Embryonic facial prominence (tissue), 1 donor: ENCODE results near the gene CYTH4.
"Not testable (repeated sequence)": the region's sequence is repeated elsewhere in the genome, so short reads cannot be mapped to it uniquely, and the experiment has no call there.

Experiments
- DNase-seq: peaks from one replicate; pipeline ENCODE4 v3.0.0-alpha.2; 2016; ENCODE audit errors: extremely low spot score

CYTH4 gene

DNA sequence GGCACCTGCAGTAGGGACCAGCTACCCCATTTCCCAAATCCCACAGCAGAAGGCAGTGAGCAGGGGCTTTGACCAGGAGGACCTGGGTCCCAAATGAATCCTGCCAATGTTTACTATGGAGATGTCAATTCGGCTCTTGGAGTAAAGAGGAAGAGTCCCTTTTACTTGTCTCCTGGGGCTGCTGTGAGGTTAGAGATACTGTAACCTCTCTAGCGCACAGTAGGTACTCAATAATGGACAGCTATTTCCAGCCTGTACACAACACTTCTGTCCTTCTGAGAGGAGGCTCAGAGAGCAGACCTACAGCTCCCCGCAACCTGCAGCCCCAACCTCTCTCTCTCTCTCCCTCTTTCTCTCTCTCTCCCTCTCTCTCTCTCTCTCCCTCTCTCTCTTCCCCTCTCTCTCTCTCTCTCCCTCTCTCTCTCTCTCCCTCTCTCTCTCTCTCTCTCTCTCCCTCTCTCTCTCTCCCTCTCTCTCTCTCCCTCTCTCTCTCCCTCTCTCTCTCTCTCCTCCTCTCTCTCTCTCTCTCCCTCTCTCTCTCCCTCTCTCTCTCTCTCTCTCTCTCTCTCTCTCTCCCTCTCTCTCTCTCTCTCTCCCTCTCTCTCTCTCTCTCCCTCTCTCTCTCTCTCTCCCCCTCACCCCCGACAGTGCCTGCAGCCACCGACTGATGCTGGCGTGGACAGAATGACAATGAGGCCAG, 46.4 kb downstream of the CYTH4 start:
- not testable (repeated sequence) for DNase-seq

DNA sequence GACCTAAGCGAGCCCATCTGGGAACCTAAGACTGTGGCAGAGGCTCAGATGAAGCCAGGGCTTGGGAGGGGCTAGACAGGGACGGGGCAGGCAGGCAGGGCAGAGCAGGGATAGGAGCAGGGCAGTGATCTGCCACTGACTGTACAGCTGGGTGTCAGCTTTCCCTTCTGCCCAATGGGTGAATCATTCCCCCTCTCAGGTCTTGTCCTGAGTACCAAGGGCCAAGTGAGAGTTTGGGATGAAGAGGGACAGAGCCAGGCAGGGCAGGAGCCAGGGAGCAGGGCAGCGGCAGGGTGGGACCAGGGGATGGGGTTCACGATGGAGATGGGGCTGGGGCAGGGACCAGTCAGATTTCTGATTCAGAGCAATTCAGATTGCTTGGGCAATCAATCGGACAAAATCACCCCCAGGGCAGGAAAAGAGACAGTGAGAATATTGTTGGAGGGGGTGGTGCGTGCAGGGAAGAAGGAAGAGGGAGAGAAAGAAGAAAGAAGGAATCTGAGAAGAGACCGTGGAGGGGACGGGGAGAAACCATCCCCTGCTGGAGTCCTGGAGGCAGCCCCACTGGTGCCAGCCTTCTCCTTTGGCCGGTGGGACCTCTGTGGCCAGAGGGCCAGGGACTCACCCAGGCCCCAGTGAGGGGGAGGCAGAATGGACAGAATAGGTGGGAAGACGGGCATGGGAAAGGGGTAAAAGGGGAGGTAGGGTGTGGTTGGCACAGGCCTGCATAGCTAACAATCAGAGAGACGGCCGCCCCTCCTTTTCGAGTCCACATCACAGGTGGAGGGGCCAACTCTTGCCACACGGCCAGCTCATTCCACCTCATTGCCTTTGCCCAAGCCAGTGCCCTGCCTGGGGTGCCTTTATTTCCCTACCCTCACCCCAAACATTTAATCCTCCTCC, 47.2 kb downstream of the CYTH4 start:
- no peak for DNase-seq

DNA sequence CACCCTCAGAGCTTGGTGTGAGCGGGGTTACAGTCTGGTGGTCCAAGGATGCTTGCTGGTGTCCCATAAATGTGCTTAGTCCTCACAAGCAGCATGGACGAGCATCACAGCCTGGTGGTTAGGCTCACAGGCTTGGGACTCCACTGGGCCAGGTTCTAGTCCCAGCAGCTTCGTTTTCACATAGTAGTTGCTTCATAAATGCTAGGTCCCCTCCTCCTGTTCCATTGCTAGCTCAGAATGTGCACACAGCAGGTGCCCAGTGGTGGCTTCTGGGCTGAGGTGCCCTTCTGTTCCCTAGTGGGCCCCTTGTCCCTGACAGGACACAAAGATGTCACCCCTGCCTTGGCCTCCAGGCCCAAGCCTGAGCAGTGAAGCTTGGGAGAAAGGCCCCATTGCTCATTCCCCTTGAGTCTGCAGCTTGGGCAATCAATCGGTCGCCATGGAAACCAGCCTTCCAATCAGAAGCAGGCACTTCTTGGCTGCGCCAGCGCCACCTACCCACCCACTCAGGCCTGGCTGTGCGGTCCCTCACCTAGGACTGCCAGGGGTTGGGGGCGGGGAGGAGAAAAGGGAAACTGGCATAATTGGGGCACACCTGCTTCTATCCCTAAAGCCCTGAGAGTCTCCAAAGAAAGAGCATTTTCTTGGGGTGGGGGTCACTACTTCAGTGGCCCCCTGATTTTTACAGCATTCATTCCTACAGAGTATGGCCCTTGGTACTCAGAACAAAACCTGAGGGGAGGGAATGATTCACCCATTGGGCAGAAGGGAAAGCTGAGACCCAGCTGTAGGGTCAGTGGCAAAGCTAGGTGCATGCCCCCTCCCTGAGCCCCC, 48.1 kb downstream of the CYTH4 start:
- no peak for DNase-seq

DNA sequence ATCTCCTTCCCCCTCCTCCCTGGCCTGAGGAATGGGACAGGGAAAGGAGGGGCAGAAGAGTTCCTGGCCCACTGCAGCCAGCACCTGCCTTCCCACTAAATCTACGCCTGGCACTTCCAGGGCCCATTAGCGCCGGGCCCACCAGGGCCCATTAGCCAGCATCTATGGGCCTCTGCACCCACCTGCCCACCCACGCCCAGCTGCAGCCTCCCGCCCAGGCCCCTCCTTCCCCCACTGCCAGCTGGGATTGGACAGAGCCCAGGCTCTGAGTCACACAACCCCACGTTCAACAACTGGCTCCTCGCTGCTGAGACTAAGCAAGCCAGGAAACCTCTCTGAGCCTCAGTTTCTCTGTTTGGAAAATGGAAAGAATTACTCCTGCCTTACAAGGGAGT, 48.7 kb downstream of the CYTH4 start:
- no peak for DNase-seq

DNA sequence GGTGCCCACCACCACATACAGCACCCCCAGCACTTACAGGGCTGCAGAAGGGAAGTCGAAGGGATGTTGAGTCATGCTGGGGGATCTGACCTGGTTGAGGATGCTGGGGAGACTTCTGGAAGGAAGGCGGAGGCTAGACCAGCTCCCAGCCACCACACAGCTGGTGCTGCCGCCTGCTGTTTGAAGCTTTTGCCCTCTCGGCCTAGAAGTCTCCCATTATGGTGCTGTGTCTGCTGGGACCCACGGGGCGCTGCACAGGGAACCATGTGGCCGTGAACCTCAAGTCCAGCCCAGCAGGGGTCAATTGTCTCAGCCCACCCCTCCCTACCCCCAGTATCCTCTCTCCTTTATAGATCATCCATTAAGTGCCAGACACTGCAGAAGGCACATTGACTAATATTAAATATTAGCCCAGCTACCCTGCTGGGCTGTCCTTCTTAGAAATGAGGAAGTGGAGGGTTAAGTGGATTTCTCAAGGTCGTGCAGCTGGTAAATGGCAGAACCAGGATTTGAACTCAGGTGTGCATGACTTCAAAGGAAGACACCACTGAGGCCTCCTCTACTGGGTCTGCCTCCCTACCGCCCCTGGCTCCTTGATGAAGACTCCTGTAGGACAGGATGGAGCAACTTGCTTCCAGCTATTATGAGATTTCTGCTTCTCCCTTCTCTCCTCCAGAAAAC, 49.7 kb downstream of the CYTH4 start:
- no peak for DNase-seq

DNA sequence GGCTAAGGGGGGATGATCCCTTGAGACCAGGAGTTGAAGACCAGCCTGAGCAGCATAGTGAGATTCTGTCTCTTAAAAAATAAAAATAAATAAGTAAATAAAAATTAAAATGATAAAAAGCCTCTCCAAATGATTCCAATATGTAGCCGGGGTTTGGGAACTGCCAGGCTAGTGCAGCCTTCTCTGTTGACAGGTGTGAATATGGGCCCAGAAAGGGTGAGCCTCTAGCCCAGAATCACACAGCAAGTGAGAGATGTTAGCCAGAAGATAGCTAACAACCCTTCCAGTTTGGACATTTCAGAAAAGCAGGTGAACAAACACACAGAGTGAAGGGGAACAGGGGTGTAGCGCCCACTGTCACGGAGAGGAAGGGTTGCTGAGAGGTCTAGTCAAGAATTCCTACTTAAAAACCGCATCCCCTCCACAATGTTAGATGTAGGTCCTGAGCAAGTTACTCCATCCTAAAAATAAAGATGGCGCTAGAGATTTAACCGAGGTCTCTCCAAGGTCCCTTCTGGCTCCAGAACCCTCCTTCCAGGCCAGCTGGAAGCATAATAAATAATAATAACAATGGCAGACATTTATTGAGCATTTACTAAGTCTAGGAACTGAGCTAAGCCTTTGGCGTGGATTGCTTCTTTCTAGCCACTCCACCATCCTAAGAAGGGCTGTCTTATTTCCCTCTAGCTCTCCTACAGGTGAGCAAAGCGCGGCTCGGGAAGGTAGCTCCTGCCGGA, 51.6 kb downstream of the CYTH4 start:
- no peak for DNase-seq

DNA sequence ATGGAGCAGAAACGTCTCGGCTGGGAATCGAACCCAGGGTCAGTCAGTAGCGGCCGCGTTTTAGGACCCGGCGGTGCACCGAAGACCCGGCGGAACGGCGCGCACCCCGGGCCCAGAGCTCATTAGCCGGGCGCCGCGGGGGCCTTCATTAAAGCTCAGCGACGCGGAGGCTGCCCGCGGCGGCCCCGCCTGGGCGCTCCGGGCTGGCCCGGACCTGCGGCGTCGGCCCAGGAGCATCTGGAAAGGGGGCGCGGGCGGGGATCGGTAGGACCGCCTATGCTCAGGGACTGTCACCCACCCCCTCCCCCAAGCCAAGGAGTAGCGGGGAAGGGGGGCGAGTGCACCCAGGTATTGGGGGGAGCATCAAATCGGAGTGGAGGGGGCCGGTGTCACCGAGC, 52.2 kb downstream of the CYTH4 start:
- no peak for DNase-seq

DNA sequence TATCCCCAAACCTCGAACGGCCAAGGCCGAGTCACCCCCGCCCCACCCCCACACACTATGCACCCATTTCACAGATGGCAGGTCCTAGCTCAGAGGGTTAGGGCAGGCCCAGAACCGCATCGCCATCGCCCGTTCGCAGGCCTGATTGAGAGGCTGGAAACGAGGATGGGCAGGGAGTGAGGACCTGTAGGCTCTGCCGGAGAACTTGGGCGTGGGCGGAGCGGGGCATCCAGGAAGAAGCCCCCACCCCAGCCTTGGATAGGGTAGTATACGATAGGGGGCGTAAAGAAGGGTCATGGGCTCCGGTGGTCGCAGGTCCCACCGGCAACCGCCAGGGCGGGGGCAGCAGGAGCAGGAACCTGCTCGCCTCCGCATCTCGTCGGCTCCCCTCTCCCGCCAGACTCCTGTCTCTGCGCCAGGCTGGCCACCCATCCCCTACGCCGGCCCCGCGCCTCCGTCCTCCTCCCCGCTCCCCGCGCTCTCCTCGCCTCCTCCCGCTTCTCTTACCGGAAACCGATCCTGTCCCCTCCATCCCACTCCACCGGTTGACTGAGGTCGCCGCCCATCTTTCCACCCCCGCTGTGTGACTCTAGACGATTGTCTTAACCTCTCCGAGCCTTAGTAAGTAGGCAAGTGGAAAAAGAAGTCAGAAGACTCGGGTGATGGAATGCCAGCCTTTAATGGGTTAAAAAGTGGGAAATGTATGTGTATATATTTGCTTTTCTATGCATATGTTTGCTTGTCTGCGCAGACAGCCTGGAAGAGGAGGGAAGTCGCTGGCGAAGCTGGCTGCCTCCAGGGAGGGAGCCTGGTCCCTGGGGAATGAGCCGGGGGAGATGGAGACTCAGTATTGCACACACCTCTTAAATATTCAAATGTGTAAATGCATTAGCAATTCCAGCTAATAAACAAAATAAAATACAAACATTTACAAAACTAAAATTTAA, 52.8 kb downstream of the CYTH4 start:
- no peak for DNase-seq

DNA sequence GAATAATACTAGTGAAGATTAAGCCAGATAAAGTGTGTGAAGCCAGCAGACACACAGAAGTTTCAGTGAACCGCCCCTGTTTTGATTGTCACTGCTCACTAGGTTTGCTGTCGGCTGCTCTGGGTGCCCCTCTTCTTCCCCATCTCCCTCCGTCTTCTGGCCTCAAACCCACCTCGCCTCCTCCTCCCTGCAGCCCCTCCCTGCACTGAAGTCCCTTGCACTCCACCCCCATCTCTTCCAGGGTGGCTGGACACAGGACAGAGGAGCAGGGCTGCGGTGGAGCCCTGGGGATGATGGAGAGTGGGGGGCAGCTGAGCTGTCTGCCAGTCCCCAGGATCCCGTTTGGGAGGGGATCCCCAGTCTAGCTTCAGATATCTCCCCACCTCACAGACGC, 53.5 kb downstream of the CYTH4 start:
- no peak for DNase-seq

DNA sequence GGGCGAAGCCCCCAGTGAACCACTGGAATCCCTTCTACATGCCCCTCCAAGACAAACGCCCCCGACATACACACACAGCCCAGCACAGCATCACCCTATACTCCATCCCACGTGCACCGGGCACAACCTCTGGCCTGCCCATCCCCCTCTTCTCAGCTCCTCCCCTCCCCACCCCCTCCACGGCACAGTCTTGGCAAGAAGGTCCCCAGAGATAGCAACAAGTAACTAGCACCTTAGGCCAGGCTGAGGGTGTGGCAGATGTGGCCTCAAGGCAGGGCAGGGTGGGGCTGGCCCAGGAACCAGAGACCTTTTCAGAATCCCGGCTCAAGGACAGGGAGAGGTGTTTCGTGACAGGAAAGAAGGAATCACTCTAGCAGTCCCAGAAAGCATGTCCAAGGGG, 54.3 kb downstream of the CYTH4 start:
- no peak for DNase-seq

DNA sequence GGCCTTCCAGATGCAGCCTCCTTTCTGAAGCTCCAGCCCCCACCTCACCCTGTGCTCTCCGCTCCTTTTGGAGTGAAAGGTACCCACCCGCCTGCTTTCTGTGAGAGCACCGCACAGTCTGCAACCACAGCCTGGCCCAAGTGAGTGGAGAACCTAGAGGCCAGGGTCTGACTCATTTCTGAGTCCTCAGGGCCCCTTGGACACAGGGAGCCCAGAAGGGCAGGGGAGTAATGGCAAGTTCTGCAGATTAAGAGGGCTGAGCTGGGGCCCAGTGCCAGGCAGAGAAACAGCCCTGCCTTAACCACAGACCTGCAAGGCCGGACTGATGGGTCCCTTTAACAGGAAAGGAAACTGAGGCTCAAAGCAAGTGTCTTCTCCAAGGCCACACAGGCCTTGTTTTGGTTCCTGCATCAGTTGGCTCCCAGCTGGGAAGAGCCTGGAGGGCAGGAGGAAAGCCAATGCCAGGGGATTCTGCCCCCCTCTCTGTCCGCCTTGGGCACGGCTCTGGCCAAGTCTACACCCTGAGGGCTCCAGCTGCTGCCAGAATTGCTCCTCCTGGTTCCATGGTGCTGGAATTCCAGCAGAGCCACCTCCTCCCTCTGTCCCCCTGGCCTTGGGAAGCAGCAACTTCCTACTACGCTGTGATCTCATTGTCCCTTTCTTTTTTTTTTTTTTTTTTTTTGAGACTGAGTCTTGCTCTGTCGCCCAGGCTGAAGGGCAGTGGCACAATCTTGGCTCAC, 55.1 kb downstream of the CYTH4 start:
- no peak for DNase-seq

DNA sequence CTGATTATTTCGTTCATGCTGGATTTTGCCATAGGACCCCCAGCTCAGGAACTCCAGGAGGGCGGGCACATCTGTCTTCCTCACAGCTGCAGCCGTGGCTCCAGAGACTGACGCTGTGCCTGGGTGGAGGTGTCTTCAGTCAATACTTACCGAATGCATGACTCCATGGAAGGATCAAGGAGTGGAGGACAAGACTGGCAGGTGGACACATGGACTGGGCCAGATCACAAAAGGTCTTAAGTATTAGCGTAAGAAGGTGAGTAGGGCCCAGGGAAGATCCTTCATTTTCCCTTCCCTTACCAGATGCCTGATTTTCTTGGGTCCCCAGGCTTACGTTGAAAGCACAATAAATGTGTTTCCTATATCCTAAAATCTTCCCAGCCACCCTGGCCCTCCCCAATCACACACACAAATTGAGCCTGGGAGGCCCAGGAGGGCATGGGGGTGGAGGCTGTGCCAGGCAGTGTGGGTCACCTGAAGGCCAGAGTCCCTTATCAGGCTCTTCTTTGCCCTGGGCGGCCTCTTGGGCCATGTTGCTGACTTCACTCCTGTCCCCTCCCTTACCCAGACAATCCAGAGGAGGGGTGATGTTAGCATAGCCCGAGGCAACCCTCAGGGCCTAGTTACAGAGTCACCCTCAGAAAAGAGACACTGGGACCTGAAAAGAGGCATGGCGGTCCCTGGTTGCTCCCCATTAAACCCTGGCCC, 56.4 kb downstream of the CYTH4 start:
- DNase-seq: no peak

DNA sequence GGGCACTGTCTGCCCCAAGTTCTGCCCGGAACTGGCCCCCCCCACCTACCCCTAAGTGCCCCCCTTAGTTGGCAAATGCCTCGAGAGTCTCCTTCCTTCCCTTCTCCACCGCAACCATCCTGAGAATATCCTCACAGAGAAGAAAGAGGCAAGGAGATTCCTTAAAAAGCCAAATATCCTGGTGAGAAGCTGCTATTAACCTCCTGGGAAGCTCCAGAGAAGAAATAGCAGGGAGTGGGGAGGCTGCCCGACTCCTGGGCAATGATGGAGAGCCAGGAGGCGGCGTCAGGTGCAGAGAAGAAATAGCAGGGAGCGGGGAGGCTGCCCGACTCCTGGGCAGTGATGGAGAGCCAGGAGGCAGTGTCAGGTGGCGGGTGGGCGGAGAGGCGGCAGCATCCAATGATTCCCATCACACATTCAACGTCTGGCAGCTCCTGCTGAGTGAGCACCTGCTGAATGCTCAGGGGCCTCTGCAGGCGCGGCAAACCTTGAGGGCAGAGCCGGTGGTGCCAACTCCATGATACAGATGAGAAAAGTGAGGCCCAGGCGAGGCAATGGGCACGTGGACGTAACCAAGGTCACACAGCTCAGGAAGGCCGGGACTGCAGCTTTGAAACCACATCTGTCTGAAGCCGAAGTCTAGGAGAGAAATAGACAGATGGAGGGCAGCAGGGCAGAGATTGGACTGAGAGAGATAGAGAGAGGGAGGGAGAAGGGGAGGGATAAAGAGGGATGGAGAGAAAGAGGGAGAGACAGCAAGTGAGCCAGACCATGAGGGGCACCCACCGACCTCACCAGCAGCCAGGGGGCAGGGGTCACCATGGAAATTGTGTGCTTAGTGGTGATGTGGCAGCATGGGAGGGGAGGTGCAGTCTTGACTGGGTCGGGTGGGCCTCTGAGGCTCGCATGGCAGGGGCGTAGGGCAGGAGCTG, 58.3 kb downstream of the CYTH4 start:
- no peak for DNase-seq

DNA sequence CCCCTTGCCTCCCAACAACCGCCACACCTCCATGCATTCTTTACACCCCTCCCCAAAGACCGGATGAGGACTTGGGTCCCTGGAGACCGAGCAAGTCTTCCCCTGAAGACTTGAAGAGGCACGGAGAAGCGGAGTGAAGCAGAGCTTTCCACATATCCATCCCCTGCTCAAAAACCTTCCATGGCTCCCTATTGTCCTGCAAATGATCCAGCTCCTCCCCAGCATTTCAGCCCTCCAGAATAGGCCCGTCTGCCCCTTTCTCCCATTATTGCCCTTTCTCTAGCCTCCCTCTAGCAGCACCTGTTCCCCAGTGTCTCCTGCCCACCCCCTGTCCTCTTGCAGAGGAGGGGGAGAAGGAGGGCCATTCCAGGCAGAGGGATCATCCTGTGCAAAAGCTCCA, 59.8 kb downstream of the CYTH4 start:
- no peak for DNase-seq

DNA sequence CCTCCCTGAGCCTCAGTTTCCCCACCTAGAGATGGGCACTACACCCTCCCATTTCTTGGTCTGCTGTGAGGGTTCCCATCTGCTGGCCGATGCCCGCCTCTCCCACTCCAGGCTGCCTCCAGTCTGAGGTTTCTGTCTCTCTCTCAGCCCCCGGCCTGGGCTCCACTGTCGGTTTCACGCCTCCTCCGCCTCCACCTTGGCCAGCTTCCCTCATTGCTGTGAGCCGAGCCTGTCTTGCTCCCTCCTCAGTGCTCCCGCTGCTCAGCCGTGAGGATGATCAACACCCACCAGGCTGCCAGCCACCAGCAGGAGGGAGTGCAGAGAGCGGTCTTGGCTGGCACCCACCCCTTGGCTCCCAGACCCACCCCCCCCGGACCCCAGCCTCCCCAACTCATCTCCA, 61.0 kb downstream of the CYTH4 start:
- DNase-seq: no peak

DNA sequence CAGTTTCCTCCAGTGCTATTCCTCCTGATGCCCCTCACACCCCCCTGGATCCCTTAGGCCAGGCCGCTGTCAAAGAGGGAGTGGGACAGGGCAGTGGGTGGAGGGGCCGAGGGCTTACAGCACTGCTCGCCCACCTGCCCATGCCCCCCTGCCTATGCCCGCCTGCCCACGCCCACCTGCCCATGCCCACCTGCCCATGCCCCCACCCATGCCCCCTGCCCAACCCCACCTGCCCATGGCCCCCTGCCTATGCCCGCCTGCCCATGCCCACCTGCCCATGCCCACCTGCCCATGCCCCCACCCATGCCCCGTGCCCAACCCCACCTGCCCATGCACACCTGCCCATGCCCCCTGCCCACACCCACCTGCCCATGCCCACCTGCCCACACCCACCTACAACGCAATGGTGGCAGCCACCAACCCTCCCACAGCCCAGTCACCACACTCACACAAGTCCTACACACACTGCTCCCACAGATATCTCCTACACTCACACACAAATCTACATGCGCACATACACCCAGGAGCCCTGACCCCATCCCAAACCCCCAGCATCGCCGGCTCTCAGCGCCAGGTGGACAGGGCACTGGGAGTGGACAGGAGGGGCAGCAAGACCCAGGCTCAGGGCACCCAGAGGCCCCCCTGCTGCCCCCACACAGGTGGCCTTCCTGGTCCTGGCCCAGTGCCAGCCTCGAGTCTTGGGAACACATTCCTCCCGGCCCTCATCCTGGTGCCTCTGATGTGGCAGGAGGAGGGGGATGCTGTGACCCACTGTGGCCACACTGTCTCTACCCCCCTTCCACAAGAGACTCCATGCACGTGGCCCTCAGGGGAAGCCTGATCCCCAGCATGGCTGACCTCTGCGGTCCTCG, 61.8 kb downstream of the CYTH4 start:
- no peak for DNase-seq
